Measurements from ENCODE around the gene FCHSD2. TPM values are rescaled to one million over a fixed set of nuclear protein-coding genes. Genes with fewer than 3 reads are reported as not detected.

FCHSD2 gene
- polyA plus RNA-seq, 1 donor (not counting 4 experiments of a cell fraction or from before 2014, with no cell fraction given), result 14.2 TPM

GRCh38 chr11:73114110-73114834 lies 27.8 kb downstream of the FCHSD2 start:
- Histone ChIP-seq H3K4me2 (ENCODE audit: control insufficient read depth, extremely low read depth, insufficient read depth, low read depth, low read length) (peak overlapping the region; percentile 46), H3K9ac (ENCODE audit: control insufficient read depth, extremely low read depth, insufficient read depth, low read length) (peak overlapping the region; percentile 70), H2AFZ (ENCODE audit: control insufficient read depth, low read length) (peak overlapping the region; percentile 46), H3K27ac (ENCODE audit: control insufficient read depth, insufficient read depth, low read length) (peak overlapping the region; percentile 98), H3K4me3 (ENCODE audit: control insufficient read depth in 2 of 3, extremely low read depth in 1 of 3, insufficient read depth in 2 of 3, low read depth in 1 of 3, low read length in 3 of 3) (peak overlapping the region in 1 of 3 experiments; percentile 47), H3K79me2 (ENCODE audit: control insufficient read depth, insufficient read depth, low read length) (no peaks in the 10 kb centered on the region), H4K20me1 (ENCODE audit: control insufficient read depth, extremely low read depth, insufficient read depth, low read length) (no peaks in the 10 kb centered on the region), H3K4me1 (ENCODE audit: control insufficient read depth, extremely low read depth, insufficient read depth, low read length) (peaks cover 25% of the 10 kb centered on the region), H3K36me3 (ENCODE audit: control insufficient read depth in 2 of 2, extremely low read depth in 1 of 2, insufficient read depth in 2 of 2, low read length in 2 of 2) (no peaks in the 10 kb centered on the region), H3K27me3 (ENCODE audit: control insufficient read depth, extremely low read depth, insufficient read depth, low read length) (no peaks in the 10 kb centered on the region), H3K9me3 (ENCODE audit: control insufficient read depth, low read depth, low read length) (no peaks in the 10 kb centered on the region), H3K9me1 (ENCODE audit: control insufficient read depth, extremely low read depth, insufficient read depth, low read length) (no peaks in the 10 kb centered on the region)
- TF ChIP-seq EZH2 (IDR thresholded peaks at IDR 0.05; ENCODE audit: low read length) (no peak), CTCF (optimal IDR thresholded peaks at IDR 0.05 in 1 of 3, IDR thresholded peaks at IDR 0.05 in 1 of 3, conservative IDR thresholded peaks at IDR 0.05 in 1 of 3; ENCODE audit: extremely low read depth in 1 of 3, insufficient read depth in 2 of 3, low read length in 3 of 3) (peak; percentile 17 to 40 (median 34))
- FAIRE-seq (peak; percentile 96), DNase-seq (ENCODE audit: low read depth, low spot score) (peak; percentile 88)
- dilution Hi-C loops (cut with MboI; ENCODE audit: extremely low pct_ligation_motif_present, low sequenced_read_pairs), result no loop called here

- Histone ChIP-seq H3K4me3 (ENCODE audit: control insufficient read depth in 2 of 3, extremely low read depth in 1 of 3, insufficient read depth in 2 of 3, low read depth in 1 of 3, low read length in 3 of 3) (peak overlapping the region in 1 of 3 experiments; percentile 47), H3K27me3 (ENCODE audit: control insufficient read depth, extremely low read depth, insufficient read depth, low read length) (no peaks in the 10 kb centered on the region), H4K20me1 (ENCODE audit: control insufficient read depth, extremely low read depth, insufficient read depth, low read length) (no peaks in the 10 kb centered on the region), H2AFZ (ENCODE audit: control insufficient read depth, low read length) (peak overlapping the region; percentile 61), H3K9ac (ENCODE audit: control insufficient read depth, extremely low read depth, insufficient read depth, low read length) (peak overlapping the region; percentile 70), H3K27ac (ENCODE audit: control insufficient read depth, insufficient read depth, low read length) (peak overlapping the region; percentile 98), H3K4me2 (ENCODE audit: control insufficient read depth, extremely low read depth, insufficient read depth, low read depth, low read length) (peak overlapping the region; percentile 46), H3K79me2 (ENCODE audit: control insufficient read depth, insufficient read depth, low read length) (no peaks in the 10 kb centered on the region), H3K9me3 (ENCODE audit: control insufficient read depth, low read depth, low read length) (no peaks in the 10 kb centered on the region), H3K9me1 (ENCODE audit: control insufficient read depth, extremely low read depth, insufficient read depth, low read length) (no peaks in the 10 kb centered on the region), H3K36me3 (ENCODE audit: control insufficient read depth in 2 of 2, extremely low read depth in 1 of 2, insufficient read depth in 2 of 2, low read length in 2 of 2) (no peaks in the 10 kb centered on the region), H3K4me1 (ENCODE audit: control insufficient read depth, extremely low read depth, insufficient read depth, low read length) (peaks cover 25% of the 10 kb centered on the region)
- dilution Hi-C loops (cut with MboI; ENCODE audit: extremely low pct_ligation_motif_present, low sequenced_read_pairs), result no loop called here
- TF ChIP-seq CTCF (optimal IDR thresholded peaks at IDR 0.05 in 1 of 3, IDR thresholded peaks at IDR 0.05 in 1 of 3, conservative IDR thresholded peaks at IDR 0.05 in 1 of 3; ENCODE audit: extremely low read depth in 1 of 3, insufficient read depth in 2 of 3, low read length in 3 of 3), result no peak
- TF ChIP-seq EZH2 (IDR thresholded peaks at IDR 0.05; ENCODE audit: low read length), result no peak
- peak; percentile 46 for FAIRE-seq
- peak; percentile 26 for DNase-seq (ENCODE audit: low read depth, low spot score)
Observed at GRCh38 chr11:73113426-73113825, 28.7 kb downstream of the FCHSD2 start.
